Spleen (tissue), 11 donors: ENCODE data around the gene LDB2. TPM values are rescaled to one million over a fixed set of nuclear protein-coding genes. Genes with fewer than 3 reads are reported as not detected.

ENCODE experiments used
- DNase-seq: peaks from one replicate; pipeline ENCODE4 v3.0.0-alpha.2; 2020
- H3K27ac ChIP-seq, 8 donors: fragments of 200-600 bp; sonication (generic) in 7 of 8; 1 replicate in 4 of 8; 2 replicates in 4 of 8; pipeline versions ENCODE4 v1.5.0 to v1.8.0; 2016 to 2021; ENCODE audit warnings: inconsistent platforms in 4 of 8, mild to moderate bottlenecking in 4 of 8, moderate library complexity in 1 of 8
- H3K27me3 ChIP-seq, 7 donors: fragments of 200-600 bp; sonication (generic) in 6 of 7; replicated peaks in 1 of 7; 1 replicate in 4 of 7; 2 replicates in 3 of 7; pipeline versions ENCODE4 v1.5.0 to v1.8.0; 2016 to 2021; ENCODE audit warnings: inconsistent platforms in 3 of 7, mild to moderate bottlenecking in 1 of 7
- H3K36me3 ChIP-seq, 6 donors: fragments of 200-600 bp; sonication (generic) in 5 of 6; 1 replicate in 4 of 6; 2 replicates in 2 of 6; pipeline versions ENCODE4 v1.5.0 to v1.8.0; 2016 to 2021; ENCODE audit warnings: inconsistent platforms in 2 of 6
- H3K4me1 ChIP-seq, 6 donors: fragments of 200-600 bp; sonication (generic) in 5 of 6; 1 replicate in 3 of 6; 2 replicates in 3 of 6; pipeline versions ENCODE4 v1.5.0 to v1.8.0; 2016 to 2021; ENCODE audit warnings: inconsistent platforms in 3 of 6
- H3K4me3 ChIP-seq, 8 donors: fragments of 200-600 bp; sonication (generic) in 7 of 8; 1 replicate in 4 of 8; 2 replicates in 4 of 8; pipeline versions ENCODE4 v1.5.0 to v1.8.0; 2016 to 2021; ENCODE audit warnings: inconsistent platforms in 4 of 8, mild to moderate bottlenecking in 4 of 8, moderate library complexity in 2 of 8
- H3K9me3 ChIP-seq, 8 donors: fragments of 200-600 bp; sonication (generic) in 7 of 8; 1 replicate in 4 of 8; 2 replicates in 4 of 8; pipeline versions ENCODE4 v1.5.0 to v1.8.0; 2016 to 2021; ENCODE audit warnings: inconsistent platforms in 4 of 8
- POLR2A ChIP-seq, 3 donors: fragments of 450-650 bp; IDR thresholded peaks; one replicate each; pipeline ENCODE4 v1.5.1; 2017; ENCODE audit warnings: antibody characterized with exemption in 3 of 3, mild to moderate bottlenecking in 1 of 3
- POLR2AphosphoS5 ChIP-seq, 3 donors: sonication (generic); formaldehyde crosslinking; IDR thresholded peaks; one replicate each; pipeline ENCODE4 v1.5.1; 2017; ENCODE audit warnings: antibody characterized with exemption in 3 of 3
- WGBS, 5 donors: extraction: QIAGEN DNeasy Blood & Tissue Kit in 3 of 5; methylation state at CpG; one replicate each; pipeline versions ENCODE4 v1.1.5 to v1.1.7; 2013 to 2018; 5-methylcytosine and 5-hydroxymethylcytosine counted together
- intact Hi-C: fragments of 100-400 bp; cut with DNase I; formaldehyde crosslinking; loops from one replicate; pipeline ENCODE4 v1.15.0; 2023; ENCODE audit warnings: low total_unique reads
- polyA plus RNA-seq, 3 donors: library from polyadenylated mRNA; stranded (reverse); fragments of 200-250 nt; gene quantifications; one replicate each; pipeline ENCODE4 v1.2.1, GENCODE V29; 2013
- total RNA-seq, 7 donors: library from RNA; depleted of rRNA in 3 of 7; stranded (reverse); fragments of >200 nt in 3 of 7; fragmentation: NEBNext Ultra II Directional in 4 of 7; extraction: Animal tissue kit (Norgen Biotek cat#: 25700) in 4 of 7; gene quantifications; one replicate each; pipeline versions ENCODE4 v1.1.0 to v1.2.1, GENCODE V29; 2016 to 2021
- TF ChIP-seq, protein P1 (sequence below), 11 experiments: fragments of 200-600 bp in 7 of 11; fragments of 450-650 bp in 4 of 11; sonication (generic) in 4 of 11; IDR thresholded peaks in 8 of 11; conservative IDR thresholded peaks in 3 of 11; 1 replicate in 7 of 11; 2 replicates in 4 of 11; pipeline versions ENCODE4 v1.4.0 to v1.8.0; 2016 to 2021; ENCODE audit warnings: antibody characterized with exemption in 11 of 11, inconsistent platforms in 4 of 11, mild to moderate bottlenecking in 1 of 11
- donor health status: healthy with polysubstance abuse.
- donor health status: DM: no; HTN: no; CAD: no; lungs with moderate emphysema.
- donor health status: DM: no; HTN: no; CAD: no.
- donor health status: Bipolar disorder and iron deficiency.
- donor health status: healthy.
- donor health status: DM: no; HTN: no; CAD: no.
- donor health status: DM: yes; HTN: yes; CAD: no.

Gene LDB2
- total and polyA plus RNA-seq, 10 donors: 24.1 to 257 (median 142) TPM

- WGBS, 5 donors: 61 to 81% (median 75%) methylated on average over 6 of the region's 6 CpGs
- no peak for TF ChIP-seq POLR2AphosphoS5 (IDR thresholded peaks at IDR 0.05)
- TF ChIP-seq POLR2A (IDR thresholded peaks at IDR 0.05): no peak
- TF ChIP-seq, protein P1, sequence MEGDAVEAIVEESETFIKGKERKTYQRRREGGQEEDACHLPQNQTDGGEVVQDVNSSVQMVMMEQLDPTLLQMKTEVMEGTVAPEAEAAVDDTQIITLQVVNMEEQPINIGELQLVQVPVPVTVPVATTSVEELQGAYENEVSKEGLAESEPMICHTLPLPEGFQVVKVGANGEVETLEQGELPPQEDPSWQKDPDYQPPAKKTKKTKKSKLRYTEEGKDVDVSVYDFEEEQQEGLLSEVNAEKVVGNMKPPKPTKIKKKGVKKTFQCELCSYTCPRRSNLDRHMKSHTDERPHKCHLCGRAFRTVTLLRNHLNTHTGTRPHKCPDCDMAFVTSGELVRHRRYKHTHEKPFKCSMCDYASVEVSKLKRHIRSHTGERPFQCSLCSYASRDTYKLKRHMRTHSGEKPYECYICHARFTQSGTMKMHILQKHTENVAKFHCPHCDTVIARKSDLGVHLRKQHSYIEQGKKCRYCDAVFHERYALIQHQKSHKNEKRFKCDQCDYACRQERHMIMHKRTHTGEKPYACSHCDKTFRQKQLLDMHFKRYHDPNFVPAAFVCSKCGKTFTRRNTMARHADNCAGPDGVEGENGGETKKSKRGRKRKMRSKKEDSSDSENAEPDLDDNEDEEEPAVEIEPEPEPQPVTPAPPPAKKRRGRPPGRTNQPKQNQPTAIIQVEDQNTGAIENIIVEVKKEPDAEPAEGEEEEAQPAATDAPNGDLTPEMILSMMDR (IDR thresholded peaks at IDR 0.05 in 8 of 11, conservative IDR thresholded peaks at IDR 0.05 in 3 of 11): no peak
- no peaks in the 10 kb centered on the region for H3K9me3 ChIP-seq
- H3K27ac ChIP-seq: no peak overlapping the region
- peaks cover 0 to 7% (median 0%) of the 10 kb centered on the region in 6 donors for H3K36me3 ChIP-seq
- DNase-seq: no peak
- peaks cover 0 to 13% (median 2%) of the 10 kb centered on the region in 6 donors for H3K4me1 ChIP-seq
- no peak overlapping the region for H3K4me3 ChIP-seq
- no peaks in the 10 kb centered on the region for H3K27me3 ChIP-seq
- intact Hi-C loops: no loop called here
Observed at GRCh38 chr4:16785793-16786527, 112.5 kb downstream of the LDB2 start.

DNA sequence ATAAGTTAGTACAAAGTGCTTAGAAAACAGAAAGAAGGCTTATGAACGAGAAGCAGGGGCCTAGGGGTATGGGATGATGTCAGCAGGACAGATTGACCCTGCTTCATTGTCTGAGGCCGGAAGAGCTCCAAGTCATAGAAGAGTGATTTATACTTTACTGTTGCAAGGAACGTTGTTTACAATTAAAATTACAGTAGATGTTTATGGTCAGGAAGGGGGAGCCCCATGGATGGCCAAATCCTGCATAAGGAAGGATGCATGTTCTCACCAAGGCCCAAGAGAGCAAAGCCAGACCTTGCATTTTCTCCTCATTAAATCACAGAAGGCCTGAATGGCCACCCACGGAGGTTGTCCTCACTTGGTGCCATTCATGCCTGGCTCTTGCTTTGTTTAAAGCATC, 115.3 kb downstream of the LDB2 start:
- TF ChIP-seq POLR2AphosphoS5 (IDR thresholded peaks at IDR 0.05) (no peak), POLR2A (IDR thresholded peaks at IDR 0.05) (no peak)
- TF ChIP-seq, protein P1 (IDR thresholded peaks at IDR 0.05 in 8 of 11, conservative IDR thresholded peaks at IDR 0.05 in 3 of 11): no peak
- WGBS, 5 donors: 62 to 82% (median 73%) methylated on average over 4 of the region's 4 CpGs
- H3K27ac ChIP-seq: no peak overlapping the region
- no peaks in the 10 kb centered on the region for H3K27me3 ChIP-seq
- no peaks in the 10 kb centered on the region for H3K9me3 ChIP-seq
- H3K4me3 ChIP-seq: no peak overlapping the region
- no peak for DNase-seq
- peaks cover 0 to 7% (median 0%) of the 10 kb centered on the region in 6 donors for H3K36me3 ChIP-seq
- intact Hi-C loops: no loop called here
- peaks cover 0 to 5% (median 0%) of the 10 kb centered on the region in 6 donors for H3K4me1 ChIP-seq

DNA sequence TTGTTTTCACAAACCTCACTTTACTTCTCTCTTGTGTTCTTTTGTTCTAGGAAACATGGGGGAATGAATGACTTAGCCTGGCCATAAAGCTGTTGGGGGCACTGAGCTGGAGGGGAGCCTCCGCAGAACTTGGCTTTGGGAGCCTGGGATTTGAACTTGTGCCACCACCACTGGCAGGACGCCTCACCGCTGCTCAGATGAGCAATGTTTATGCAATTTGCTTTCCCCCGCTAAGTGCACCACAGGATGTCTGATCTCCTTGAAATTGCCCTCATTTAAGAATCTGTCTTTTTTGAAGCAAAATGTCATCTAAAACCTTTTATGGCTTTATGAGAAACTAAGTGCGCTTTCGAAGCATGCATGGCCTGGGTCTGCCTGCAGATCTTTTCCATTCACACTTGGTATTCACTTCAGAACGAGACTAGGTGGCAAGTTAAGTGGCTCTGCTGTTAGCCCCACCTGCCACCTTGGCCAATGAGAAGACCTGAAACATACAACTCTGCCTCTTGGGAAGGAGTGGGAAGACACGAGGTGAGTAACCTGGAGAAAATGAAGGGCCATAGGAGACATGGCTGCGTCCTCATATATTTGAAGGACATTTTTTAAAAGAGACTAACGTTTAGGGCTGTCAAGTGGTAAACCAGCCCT, 119.3 kb downstream of the LDB2 start:
- Histone ChIP-seq H3K27me3 (no peaks in the 10 kb centered on the region), H3K4me3 (no peak overlapping the region), H3K36me3 (peaks cover 0 to 12% (median 0%) of the 10 kb centered on the region in 6 donors), H3K9me3 (no peaks in the 10 kb centered on the region), H3K27ac (no peak overlapping the region), H3K4me1 (no peaks in the 10 kb centered on the region)
- no peak for DNase-seq
- intact Hi-C loops: no loop called here
- TF ChIP-seq POLR2AphosphoS5 (IDR thresholded peaks at IDR 0.05) (no peak), POLR2A (IDR thresholded peaks at IDR 0.05) (no peak)
- TF ChIP-seq, protein P1 (IDR thresholded peaks at IDR 0.05 in 8 of 11, conservative IDR thresholded peaks at IDR 0.05 in 3 of 11): no peak
- 82 to 86% (median 86%) methylated on average over 10 of the region's 10 CpGs for WGBS, 5 donors

- H3K27ac ChIP-seq: no peak overlapping the region
- 77 to 85% (median 84%) methylated on average over 3 of the region's 3 CpGs for WGBS, 5 donors
- DNase-seq: no peak
- peaks cover 0 to 12% (median 1%) of the 10 kb centered on the region in 6 donors for H3K36me3 ChIP-seq
- H3K9me3 ChIP-seq: no peaks in the 10 kb centered on the region
- H3K27me3 ChIP-seq: no peaks in the 10 kb centered on the region
- H3K4me1 ChIP-seq: peaks cover 0 to 3% (median 0%) of the 10 kb centered on the region in 6 donors
- H3K4me3 ChIP-seq: no peak overlapping the region
- TF ChIP-seq POLR2AphosphoS5 (IDR thresholded peaks at IDR 0.05) (no peak), POLR2A (IDR thresholded peaks at IDR 0.05) (no peak)
- TF ChIP-seq, protein P1 (IDR thresholded peaks at IDR 0.05 in 8 of 11, conservative IDR thresholded peaks at IDR 0.05 in 3 of 11): no peak
- intact Hi-C loops: no loop called here
Observed at GRCh38 chr4:16777726-16778125, 120.7 kb downstream of the LDB2 start.
